ENCODE measurements around the gene GRIN2A. TPM values are rescaled to one million over a fixed set of nuclear protein-coding genes. Genes with fewer than 3 reads are reported as not detected.

GRIN2A gene
- total RNA-seq, 4 donors from 2014 or later = 0.32 to 3.6 (median 2.0) TPM

- Histone ChIP-seq H3K27ac (replicated peaks in 1 of 4) (no peak overlapping the region), H3K4me3 (no peak overlapping the region), H3K27me3 (no peaks in the 10 kb centered on the region), H3K4me1 (no peaks in the 10 kb centered on the region), H3K9me3 (no peaks in the 10 kb centered on the region), H3K36me3 (peaks cover 0 to 4% (median 0%) of the 10 kb centered on the region in 4 donors)
- WGBS = 82% methylated on average over 4 of the region's 4 CpGs
- TF ChIP-seq EP300 (IDR thresholded peaks at IDR 0.05) (no peak), POLR2AphosphoS5 (IDR thresholded peaks at IDR 0.05) (no peak), POLR2A (IDR thresholded peaks at IDR 0.05; ENCODE audit: low read depth) (no peak), CTCF (IDR thresholded peaks at IDR 0.05) (no peak)
- intact Hi-C loops (cut with DNase I) = loop anchor here (10.0 kb wide), 1 partner anchor 344 kb away; the partner anchor contains the start of gene GRIN2A
- peak; percentile 50 for DNase-seq (ENCODE audit: extremely low spot score)
These were observed 341.2 kb downstream of the GRIN2A start for GRCh38 chr16:9840761-9841665.

- no peaks in the 10 kb centered on the region for H3K4me1 ChIP-seq
- peak; percentile 17 for DNase-seq (ENCODE audit: extremely low spot score)
- no peaks in the 10 kb centered on the region for H3K9me3 ChIP-seq
- no peak overlapping the region for H3K4me3 ChIP-seq
- intact Hi-C loops (cut with DNase I) = no loop called here
- no peak overlapping the region for H3K27ac ChIP-seq (replicated peaks in 1 of 4)
- 90% methylated on average over 2 of the region's 2 CpGs for WGBS
- TF ChIP-seq POLR2A (IDR thresholded peaks at IDR 0.05; ENCODE audit: low read depth) = no peak
- no peak for TF ChIP-seq CTCF (IDR thresholded peaks at IDR 0.05)
- TF ChIP-seq POLR2AphosphoS5 (IDR thresholded peaks at IDR 0.05) = no peak
- TF ChIP-seq EP300 (IDR thresholded peaks at IDR 0.05) = no peak
- H3K36me3 ChIP-seq = peaks cover 0 to 4% (median 0%) of the 10 kb centered on the region in 4 donors
- H3K27me3 ChIP-seq = no peaks in the 10 kb centered on the region
These were observed 344.7 kb downstream of the GRIN2A start for GRCh38 chr16:9837481-9837880.

- 50% methylated on average over 9 of the region's 9 CpGs for WGBS
- intact Hi-C loops (cut with DNase I) = no loop called here
- no peak for TF ChIP-seq POLR2AphosphoS5 (IDR thresholded peaks at IDR 0.05)
- TF ChIP-seq POLR2A (IDR thresholded peaks at IDR 0.05; ENCODE audit: low read depth) = no peak
- no peak for TF ChIP-seq EP300 (IDR thresholded peaks at IDR 0.05)
- TF ChIP-seq CTCF (IDR thresholded peaks at IDR 0.05) = no peak
- H3K4me1 ChIP-seq = no peaks in the 10 kb centered on the region
- no peak overlapping the region for H3K4me3 ChIP-seq
- no peaks in the 10 kb centered on the region for H3K9me3 ChIP-seq
- peak; percentile 12 for DNase-seq (ENCODE audit: extremely low spot score)
- H3K27ac ChIP-seq (replicated peaks in 1 of 4) = no peak overlapping the region
- H3K27me3 ChIP-seq = no peaks in the 10 kb centered on the region
- peaks cover 0 to 4% (median 0%) of the 10 kb centered on the region in 4 donors for H3K36me3 ChIP-seq
These were observed 346.0 kb downstream of the GRIN2A start for GRCh38 chr16:9836118-9836736.

- H3K36me3 ChIP-seq = no peaks in the 10 kb centered on the region
- H3K4me1 ChIP-seq = no peaks in the 10 kb centered on the region
- DNase-seq (ENCODE audit: extremely low spot score) = peak; percentile 66
- H3K27me3 ChIP-seq = no peaks in the 10 kb centered on the region
- TF ChIP-seq POLR2A (IDR thresholded peaks at IDR 0.05; ENCODE audit: low read depth) (no peak), EP300 (IDR thresholded peaks at IDR 0.05) (no peak), CTCF (IDR thresholded peaks at IDR 0.05) (no peak), POLR2AphosphoS5 (IDR thresholded peaks at IDR 0.05) (no peak)
- no peak overlapping the region for H3K4me3 ChIP-seq
- 54% methylated on average over 9 of the region's 9 CpGs for WGBS
- intact Hi-C loops (cut with DNase I) = no loop called here
- H3K9me3 ChIP-seq = no peaks in the 10 kb centered on the region
- H3K27ac ChIP-seq (replicated peaks in 1 of 4) = no peak overlapping the region
These were observed 355.0 kb downstream of the GRIN2A start for GRCh38 chr16:9827062-9827752.
